GM23338 (cell line): Measurements from ENCODE around the gene LAD1. TPM values are rescaled to one million over a fixed set of nuclear protein-coding genes. Genes with fewer than 3 reads are reported as not detected.

Experiments used
- ATAC-seq: fragments of 200-7000 bp; cut with Tn5 transposase; 3 replicates; pipeline ENCODE4 v1.9.1; 2020
- DNase-seq: peaks from one replicate; pipeline ENCODE4 v3.0.0-alpha.2; 2015; ENCODE audit warnings: low spot score
- H2AFZ ChIP-seq: fragments of 200-600 bp; sonication (generic); 2 replicates; pipeline ENCODE4 v1.8.0; 2016; ENCODE audit warnings: antibody characterized with exemption, mild to moderate bottlenecking, moderate library complexity
- H3F3A ChIP-seq: fragments of 200-600 bp; sonication (generic); replicated peaks from 2 replicates; pipeline ENCODE4 v1.8.0; 2017; ENCODE audit warnings: antibody characterized with exemption, mixed run types, low read depth
- H3K27ac ChIP-seq: fragments of 200-600 bp; sonication (generic); 2 replicates; pipeline ENCODE4 v1.6.1; 2016; ENCODE audit warnings: low read depth
- H3K27me3 ChIP-seq: fragments of 200-600 bp; sonication (generic); 2 replicates; pipeline ENCODE4 v1.8.0; 2016; ENCODE audit warnings: mild to moderate bottlenecking, mixed run types, moderate library complexity; ENCODE audit not compliant: insufficient read depth
- H3K36me3 ChIP-seq: fragments of 200-600 bp; sonication (generic); 2 replicates; pipeline ENCODE4 v1.8.0; 2016; ENCODE audit warnings: mild to moderate bottlenecking; ENCODE audit not compliant: insufficient read depth
- H3K4me1 ChIP-seq: fragments of 200-600 bp; sonication (generic); 2 replicates; pipeline ENCODE4 v1.8.0; 2016; ENCODE audit warnings: mild to moderate bottlenecking, moderate library complexity; ENCODE audit not compliant: insufficient read depth
- H3K4me2 ChIP-seq: fragments of 200-600 bp; sonication (generic); 2 replicates; pipeline ENCODE4 v1.7.1; 2017; ENCODE audit warnings: mixed run types
- H3K4me3 ChIP-seq: fragments of 200-600 bp; sonication (generic); 2 replicates; pipeline ENCODE4 v1.6.1; 2016; ENCODE audit warnings: mixed run types
- H3K79me2 ChIP-seq: fragments of 200-600 bp; sonication (generic); replicated peaks from 2 replicates; pipeline ENCODE4 v1.8.0; 2017; ENCODE audit warnings: mild to moderate bottlenecking; ENCODE audit not compliant: insufficient read depth
- H3K9me2 ChIP-seq: fragments of 200-600 bp; sonication (generic); 2 replicates; pipeline ENCODE4 v1.8.0; 2017; ENCODE audit not compliant: insufficient read depth
- H4K20me1 ChIP-seq: fragments of 200-600 bp; sonication (generic); replicated peaks from 2 replicates; pipeline ENCODE4 v1.8.0; 2017; ENCODE audit warnings: mild to moderate bottlenecking; ENCODE audit not compliant: insufficient read depth
- H3K27ac Mint-ChIP-seq: 2 replicates; pipeline ENCODE4 v1.8.0; 2020; ENCODE audit warnings: inconsistent platforms, mild to moderate bottlenecking, moderate library complexity, mixed read lengths
- H3K27me3 Mint-ChIP-seq: 3 replicates; pipeline ENCODE4 v1.8.0; 2022; ENCODE audit warnings: low read depth, mild to moderate bottlenecking, moderate library complexity, mixed read lengths, inconsistent platforms; ENCODE audit not compliant: insufficient read depth, poor library complexity
- H3K36me3 Mint-ChIP-seq: 3 replicates; pipeline ENCODE4 v1.8.0; 2021; ENCODE audit warnings: low read depth, mild to moderate bottlenecking, inconsistent platforms, moderate library complexity, mixed read lengths
- H3K4me1 Mint-ChIP-seq: 3 replicates; pipeline ENCODE4 v1.8.0; 2020; ENCODE audit warnings: mild to moderate bottlenecking, inconsistent platforms, mixed read lengths
- H3K4me3 Mint-ChIP-seq: 3 replicates; pipeline ENCODE4 v1.8.0; 2021; ENCODE audit warnings: moderate library complexity, mild to moderate bottlenecking, inconsistent platforms, mixed read lengths
- H3K9me3 Mint-ChIP-seq: 3 replicates; pipeline ENCODE4 v1.8.0; 2020; ENCODE audit warnings: moderate library complexity, mild to moderate bottlenecking, inconsistent platforms, mixed read lengths
- ETS1 ChIP-seq: IDR thresholded peaks from 2 replicates; pipeline ENCODE4 v1.6.1; 2016; ENCODE audit warnings: antibody characterized with exemption
- EZH2 ChIP-seq: fragments of 200-600 bp; sonication (generic); IDR thresholded peaks from one replicate; pipeline ENCODE4 v1.8.0; 2017; ENCODE audit warnings: antibody characterized with exemption, mild to moderate bottlenecking, low read depth; ENCODE audit not compliant: unreplicated experiment
- EZH2phosphoT487 ChIP-seq: fragments of 200-600 bp; sonication (generic); IDR thresholded peaks from one replicate; pipeline ENCODE4 v1.8.1; 2018; ENCODE audit warnings: antibody characterized with exemption; ENCODE audit not compliant: unreplicated experiment
- JUNB ChIP-seq: IDR thresholded peaks from one replicate; pipeline ENCODE4 v1.6.1; 2016; ENCODE audit warnings: antibody characterized with exemption; ENCODE audit not compliant: unreplicated experiment
- POLR2AphosphoS5 ChIP-seq: IDR thresholded peaks from 2 replicates; pipeline ENCODE4 v1.6.1; 2016; ENCODE audit warnings: antibody characterized with exemption, low read depth
- STAT1 ChIP-seq: IDR thresholded peaks from one replicate; pipeline ENCODE4 v1.6.1; 2016; ENCODE audit warnings: antibody characterized with exemption; ENCODE audit not compliant: unreplicated experiment
- ZNF114 ChIP-seq: fragments of 250-450 bp; sonication (Bioruptor Pico); IDR thresholded peaks from 2 replicates; pipeline ENCODE4 v1.5.0; 2020; ENCODE audit warnings: mild to moderate bottlenecking, moderate library complexity
- ZNF331 ChIP-seq: fragments of 250-450 bp; sonication (Bioruptor Pico); IDR thresholded peaks from 2 replicates; pipeline ENCODE4 v1.5.0; 2020; ENCODE audit warnings: low read depth, mild to moderate bottlenecking, moderate library complexity
- ZNF462 ChIP-seq: fragments of 250-450 bp; sonication (Bioruptor Pico); IDR thresholded peaks from 2 replicates; pipeline ENCODE4 v1.5.0; 2020; ENCODE audit warnings: mild to moderate bottlenecking, moderate library complexity
- polyA plus RNA-seq: library from polyadenylated mRNA; unstranded; fragments of >200 nt; fragmentation: Nextera tagmentation; extraction: Ambion mirVana; gene quantifications from 2 replicates; pipeline ENCODE4 v1.2.1, GENCODE V29; 2016
- total RNA-seq: library from RNA; depleted of rRNA; stranded (reverse); fragments of >200 nt; shearing (Covaris generic); gene quantifications from 2 replicates; pipeline ENCODE4 v1.2.3, GENCODE V29; 2014

LAD1 gene
- total and polyA plus RNA-seq, 2 experiments from 2014 or later: 17.6 to 18.9 TPM

- H3K27ac ChIP-seq: no peak overlapping the region
- Mint-ChIP-seq H3K9me3 (no peaks in the 10 kb centered on the region), H3K36me3 (no peaks in the 10 kb centered on the region), H3K4me1 (peaks cover 20% of the 10 kb centered on the region), H3K27ac (no peak overlapping the region), H3K4me3 (no peak overlapping the region), H3K27me3 (peaks cover 25% of the 10 kb centered on the region)
- peaks cover 9% of the 10 kb centered on the region for H3K4me1 ChIP-seq
- TF ChIP-seq EZH2: no peak
- no peak for TF ChIP-seq ETS1
- no peak for TF ChIP-seq STAT1
- TF ChIP-seq POLR2AphosphoS5: no peak
- TF ChIP-seq ZNF331: no peak
- TF ChIP-seq EZH2phosphoT487: no peak
- no peak for TF ChIP-seq ZNF114 (CRISPR knock-in tag)
- TF ChIP-seq ZNF462 (CRISPR knock-in tag): no peak
- TF ChIP-seq JUNB: no peak
- H3K36me3 ChIP-seq: no peaks in the 10 kb centered on the region
- H3K4me2 ChIP-seq: no peak overlapping the region
- no peaks in the 10 kb centered on the region for H3K9me2 ChIP-seq
- H4K20me1 ChIP-seq: no peaks in the 10 kb centered on the region
- ATAC-seq: no peak
- no peaks in the 10 kb centered on the region for H3K27me3 ChIP-seq
- DNase-seq: no peak
- H3K4me3 ChIP-seq: no peak overlapping the region
- H2AFZ ChIP-seq: no peak overlapping the region
- H3K79me2 ChIP-seq: no peaks in the 10 kb centered on the region
- H3F3A ChIP-seq: no peaks in the 10 kb centered on the region
Measured at GRCh38 chr1:201360486-201360885, 38.6 kb downstream of the LAD1 start.
